NCI-H2029 (cell line): ENCODE data around the gene IGFL2.
"Not testable (repeated sequence)": the region's sequence is repeated elsewhere in the genome, so short reads cannot be mapped to it uniquely, and the experiment has no call there.

Source experiments
- DNase-seq: peaks from one replicate; lab custom pipeline; 2025; lab: John Stamatoyannopoulos, UW

IGFL2 gene

DNA sequence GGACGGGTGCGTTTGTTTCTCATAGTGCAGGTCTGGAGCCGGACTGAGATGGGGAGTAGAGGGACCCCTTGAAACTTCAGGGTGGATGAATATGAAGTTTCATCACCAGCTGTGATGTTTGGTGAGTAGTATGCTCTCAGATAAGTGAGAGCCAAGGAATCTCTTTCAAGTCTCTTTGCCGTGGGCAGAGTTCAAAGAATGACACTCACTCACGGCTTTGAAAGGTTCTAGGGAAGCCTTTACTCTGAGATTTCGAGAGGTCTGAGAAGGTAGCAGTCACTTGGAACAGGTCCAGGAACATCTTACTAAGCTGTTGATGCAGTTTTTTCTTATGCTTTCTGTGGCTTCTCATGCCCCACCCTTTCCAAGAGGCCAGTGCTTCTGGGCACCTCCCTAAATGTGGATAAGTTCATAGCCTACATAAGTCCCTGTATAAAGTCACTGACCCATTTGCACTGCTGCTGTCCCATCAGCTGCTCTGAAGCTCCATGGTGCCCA, at the start of gene IGFL2:
Gene IGFL2, plus strand, starts transcription at position 448 of the 498 bp plus-strand sequence. Its CDS starts 41 bp downstream, at position 489.
- no peak for DNase-seq

DNA sequence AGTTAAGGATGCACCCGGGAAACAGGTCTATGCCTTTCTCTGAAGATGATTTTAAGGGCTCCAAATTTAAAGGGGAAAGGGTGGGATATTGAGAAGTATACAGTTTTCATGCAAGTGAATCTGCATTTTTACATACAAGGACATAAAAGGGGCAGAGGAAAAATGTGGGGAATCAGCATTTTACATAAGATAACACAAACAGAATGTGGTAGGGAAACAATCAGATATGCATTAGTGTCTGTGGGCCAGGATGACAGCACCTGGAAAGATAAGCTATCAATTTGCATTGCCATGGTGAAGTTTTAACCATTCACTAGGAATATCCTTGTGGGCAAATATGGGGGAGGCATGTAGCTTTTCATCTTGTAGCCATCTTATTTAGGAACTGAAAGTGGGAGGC, 47.7 kb upstream of the IGFL2 start:
- DNase-seq = no peak

DNA sequence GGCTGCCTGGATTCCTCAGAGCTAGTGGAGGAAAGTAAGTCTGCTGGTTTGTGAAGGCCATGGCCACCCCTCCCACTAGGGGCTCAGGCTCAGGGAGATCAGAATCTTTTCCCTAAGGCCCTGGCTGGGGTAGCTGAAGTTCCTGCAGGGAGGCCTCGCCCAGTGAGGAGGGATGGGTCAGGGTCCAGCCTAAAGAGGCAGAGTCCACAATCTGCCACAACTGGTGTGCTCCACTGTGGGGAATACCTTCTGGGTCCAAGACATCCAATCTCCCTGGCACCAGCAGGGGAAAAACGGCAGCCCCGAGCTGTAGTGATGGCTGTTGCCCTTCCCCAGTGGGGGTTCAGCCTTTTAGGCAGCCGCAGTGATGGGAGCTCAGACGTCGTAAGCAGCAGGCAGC, 46.7 kb upstream of the IGFL2 start:
- DNase-seq = no peak

DNA sequence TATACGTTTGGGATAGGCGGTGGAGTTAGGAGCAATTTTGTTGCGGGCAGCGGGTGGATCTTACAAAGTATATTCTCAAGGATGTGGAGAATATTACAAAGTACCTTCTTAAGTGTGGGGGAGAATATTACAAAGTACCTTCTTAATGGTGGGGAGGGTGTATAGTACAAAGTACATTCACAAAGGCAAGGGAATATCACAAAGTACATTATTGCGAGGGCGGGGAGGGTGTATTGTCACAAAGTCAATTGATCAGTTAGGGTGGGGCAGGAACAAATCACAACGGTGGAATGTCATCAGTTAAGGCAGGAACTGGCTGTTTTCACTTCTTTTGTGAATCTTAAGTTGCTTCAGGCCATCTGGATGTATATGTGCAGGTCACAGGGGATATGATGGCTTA, 45.7 kb upstream of the IGFL2 start:
- not testable (repeated sequence) for DNase-seq

DNA sequence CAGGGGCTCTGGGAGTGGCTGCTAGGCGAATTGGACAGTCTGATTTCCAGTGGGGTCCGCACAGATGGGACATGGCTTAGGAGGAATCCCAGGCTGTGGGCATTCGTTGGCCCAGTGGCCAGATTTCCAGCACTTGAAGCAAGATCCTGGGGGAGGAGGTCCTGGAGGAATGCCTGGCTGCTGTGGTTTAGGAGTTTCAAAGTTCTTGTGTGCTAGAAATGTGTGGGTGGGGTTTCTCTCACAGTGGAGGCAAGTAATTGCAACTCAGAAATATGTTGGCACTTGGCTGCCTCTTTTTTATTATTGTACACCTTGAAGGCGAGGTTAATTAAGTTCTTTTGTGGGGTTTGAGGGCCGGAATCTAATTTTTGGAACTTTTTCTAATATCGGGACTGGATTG, 40.7 kb upstream of the IGFL2 start:
- DNase-seq = no peak

DNA sequence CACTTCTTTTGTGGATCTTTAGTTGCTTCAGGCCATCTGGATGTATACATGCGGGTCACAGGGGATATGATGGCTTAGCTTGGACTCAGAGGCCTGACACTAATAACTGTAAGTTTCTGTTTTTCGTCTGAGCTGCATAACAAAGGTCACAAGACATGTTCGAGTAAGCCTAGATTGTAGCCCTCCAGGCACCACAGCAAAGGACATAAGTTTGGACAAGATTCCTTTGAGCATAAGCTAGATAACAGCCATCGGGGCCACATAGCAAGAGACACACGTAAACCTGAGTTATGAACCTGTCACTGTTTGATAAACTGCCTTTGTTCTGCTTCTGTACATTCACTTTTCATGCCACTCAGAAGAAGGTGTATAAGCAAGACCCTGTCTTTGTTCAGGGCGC, 38.2 kb upstream of the IGFL2 start:
- no peak for DNase-seq

DNA sequence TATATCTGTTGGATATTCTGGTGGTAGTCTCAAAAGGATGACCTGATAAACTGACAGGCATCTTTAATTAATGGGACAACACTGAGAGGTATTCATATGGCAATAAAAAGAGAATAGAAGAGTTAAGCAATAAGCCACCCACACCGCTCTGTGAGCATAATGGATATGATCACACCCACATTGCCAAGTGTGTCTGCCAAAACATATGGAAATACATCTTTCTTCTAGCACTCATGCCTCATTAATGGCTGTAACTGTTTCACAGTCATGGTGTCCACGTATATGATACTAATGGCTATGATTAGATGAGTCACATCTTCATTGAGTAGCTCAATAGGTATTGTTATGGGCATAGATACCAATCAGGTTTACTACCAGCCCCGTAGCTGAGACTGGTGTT, 36.7 kb upstream of the IGFL2 start:
- DNase-seq = no peak

DNA sequence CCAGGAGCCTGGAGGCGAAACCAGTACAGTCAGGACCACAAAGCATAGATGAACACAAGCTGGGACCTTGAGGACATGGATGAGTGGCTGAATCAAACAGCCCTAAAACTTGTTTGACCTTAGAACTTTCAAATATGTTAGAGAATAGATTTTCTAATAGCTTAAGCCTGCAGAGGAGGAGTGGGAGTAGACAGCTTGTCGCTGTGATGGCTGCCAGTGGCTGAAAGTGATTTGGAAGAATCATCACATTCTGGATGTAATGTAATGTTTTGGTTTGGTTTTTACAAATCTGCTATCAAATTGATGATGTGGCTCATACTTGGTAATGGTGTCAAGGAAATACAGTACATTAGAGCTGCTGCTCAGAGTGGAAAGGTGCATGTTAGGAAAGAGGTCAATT, 35.5 kb upstream of the IGFL2 start:
- no peak for DNase-seq

DNA sequence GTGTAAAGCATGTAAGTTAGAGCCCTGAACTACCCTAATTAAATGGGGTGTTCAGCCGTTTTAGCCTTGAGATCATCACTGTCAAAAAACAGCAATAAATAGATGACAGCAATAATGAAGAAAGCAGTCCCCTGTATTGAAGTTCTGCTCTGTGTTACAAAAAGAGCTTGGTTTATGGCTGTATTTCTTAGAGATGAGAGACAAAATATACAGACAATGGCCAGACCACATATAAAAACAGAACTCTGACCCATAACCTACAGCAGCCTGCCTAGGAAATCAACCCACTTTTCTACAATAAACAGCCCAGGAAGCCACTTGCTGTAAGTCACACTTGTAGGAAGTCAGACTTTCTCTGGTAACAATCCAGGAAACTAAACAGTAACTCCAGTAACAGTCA, 34.3 kb upstream of the IGFL2 start:
- no peak for DNase-seq

DNA sequence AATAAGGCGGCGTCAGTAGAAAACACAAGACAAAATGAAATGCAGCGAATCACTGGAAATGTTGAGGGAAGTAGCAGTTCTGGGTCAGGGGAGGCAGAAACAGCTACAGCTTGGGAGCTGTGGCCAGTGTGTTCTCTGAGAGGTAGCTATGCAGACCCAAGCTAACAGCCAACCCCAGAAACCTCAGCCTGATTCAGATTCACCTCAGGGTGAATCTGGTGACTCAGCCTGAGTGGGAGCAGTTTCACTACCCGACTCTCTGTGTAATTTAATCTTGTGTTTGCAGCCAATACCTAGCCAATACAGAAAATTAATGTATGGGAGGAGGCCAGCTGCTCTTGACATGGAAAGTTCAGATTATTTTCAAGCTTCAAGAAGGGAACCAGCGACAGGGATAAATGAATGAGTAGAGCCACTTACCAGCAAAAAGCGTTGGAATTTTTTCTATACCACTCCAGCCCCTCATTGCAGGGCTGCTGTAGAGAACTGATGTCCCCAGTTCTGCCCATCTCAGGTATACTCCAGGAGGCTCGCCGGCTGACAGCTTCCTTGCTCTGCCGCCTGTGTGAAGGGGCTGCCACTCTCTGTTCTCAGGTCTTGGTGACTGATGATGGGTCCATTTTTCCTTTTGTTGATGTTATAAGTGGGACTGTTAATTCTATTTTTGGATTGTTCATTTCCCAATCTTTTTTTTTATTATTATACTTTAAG, 32.5 kb upstream of the IGFL2 start:
- no peak for DNase-seq

DNA sequence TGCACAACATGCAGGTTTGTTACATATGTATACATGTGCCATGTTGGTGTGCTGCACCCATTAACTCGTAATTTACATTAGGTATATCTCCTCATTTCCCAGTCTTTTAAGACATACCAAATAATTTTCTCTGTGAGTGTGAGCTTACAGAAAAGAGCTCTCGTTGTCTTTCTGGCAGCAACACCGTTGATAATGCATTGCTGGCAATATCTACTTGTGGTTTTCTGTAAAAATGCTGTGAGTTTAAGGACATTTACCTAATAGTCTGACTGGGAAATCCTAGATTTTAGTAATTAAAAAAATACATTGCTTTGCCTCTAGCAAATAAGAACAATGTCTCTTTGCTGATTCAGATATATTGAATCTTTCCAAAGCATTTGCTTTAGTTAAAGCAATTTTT, 31.9 kb upstream of the IGFL2 start:
- no peak for DNase-seq

DNA sequence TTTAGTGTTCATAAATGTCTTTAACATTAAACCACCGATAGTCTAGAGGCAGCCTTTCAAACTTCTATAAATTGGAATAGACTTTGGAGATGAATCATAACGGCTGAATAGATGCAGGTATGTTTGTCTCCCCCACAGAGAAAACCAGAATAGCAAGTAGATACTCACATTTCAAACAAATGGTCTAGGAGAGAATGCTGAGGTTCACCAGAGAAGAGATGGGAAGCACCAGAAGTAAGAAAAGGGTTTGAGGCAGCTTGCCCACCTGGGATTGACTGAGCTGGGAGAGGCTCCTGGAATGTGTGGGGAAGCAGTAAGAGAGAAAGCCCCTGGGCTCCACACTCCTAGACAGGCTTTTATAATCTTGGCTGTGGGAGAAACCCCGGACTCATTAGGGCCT, 29.9 kb upstream of the IGFL2 start:
- DNase-seq = no peak

DNA sequence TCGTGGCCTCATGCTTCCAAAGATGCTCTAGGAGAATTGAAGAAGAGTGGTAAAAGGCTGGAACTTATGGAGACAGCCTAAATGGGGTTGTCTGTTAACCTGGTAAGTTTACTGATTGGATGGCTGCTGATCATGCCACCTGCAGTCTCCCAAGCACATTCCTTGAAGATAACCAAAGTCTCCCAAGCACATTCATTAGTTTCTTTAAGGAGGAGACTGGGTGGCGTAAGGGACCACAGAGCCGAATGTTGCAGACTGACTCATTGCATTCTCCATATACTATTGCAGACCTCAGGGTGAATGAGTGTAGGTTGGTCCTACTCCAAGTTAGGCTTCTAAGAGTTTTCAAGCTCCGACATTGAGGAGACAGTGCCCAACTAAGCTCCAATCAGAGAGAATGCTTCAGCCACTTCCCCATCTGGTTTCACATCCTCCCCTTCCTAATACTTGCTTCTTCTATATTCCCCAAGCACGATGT, 23.4 kb upstream of the IGFL2 start, which contains the start of gene IGFL3:
Gene IGFL3, minus strand, starts transcription at position 51 of the 478 bp plus-strand sequence. Its CDS starts 39 bp downstream, at position 12.
- DNase-seq = no peak

DNA sequence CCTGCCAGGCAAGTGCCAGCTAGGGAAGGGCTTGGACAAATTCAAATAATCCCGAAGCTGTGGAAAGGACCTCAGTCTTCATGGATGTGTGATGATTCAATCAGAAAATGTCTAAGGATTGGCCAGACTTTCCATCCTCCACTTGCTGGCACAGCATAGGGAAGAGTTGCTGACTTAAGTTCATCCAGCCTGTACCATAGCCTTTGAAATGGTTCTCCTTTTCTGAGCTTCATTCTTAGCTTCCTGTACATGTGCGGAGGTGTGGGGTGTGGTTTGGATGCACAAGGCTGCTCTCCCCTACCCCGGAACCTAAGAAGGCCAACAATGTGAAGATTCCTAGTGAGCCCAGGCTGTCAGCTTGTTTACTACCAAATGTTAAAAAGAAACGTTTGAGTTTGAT, 22.6 kb upstream of the IGFL2 start:
- no peak for DNase-seq

DNA sequence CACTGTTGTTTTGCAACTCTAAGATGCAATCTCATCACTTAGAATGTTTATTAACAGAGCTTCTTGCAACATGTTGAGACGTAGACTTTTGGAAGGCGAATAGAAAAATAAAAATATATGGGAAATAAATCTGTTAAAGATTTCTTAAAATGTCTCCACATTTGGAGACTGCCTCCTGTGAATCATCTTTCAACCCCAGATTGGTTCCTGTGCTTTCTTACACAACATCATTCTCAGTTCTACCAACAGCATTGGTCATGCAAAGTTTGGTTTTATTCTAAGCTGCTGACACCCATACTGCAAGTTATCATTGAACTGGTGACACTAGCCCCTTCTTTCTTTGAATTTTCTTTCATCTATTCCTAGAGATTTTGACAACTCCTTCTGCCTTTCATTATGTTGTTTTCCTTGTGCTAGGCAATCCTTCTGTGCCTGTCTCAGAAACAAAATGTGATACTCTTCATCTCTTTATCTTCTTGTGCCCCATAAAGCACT, 21.9 kb upstream of the IGFL2 start:
- no peak for DNase-seq

DNA sequence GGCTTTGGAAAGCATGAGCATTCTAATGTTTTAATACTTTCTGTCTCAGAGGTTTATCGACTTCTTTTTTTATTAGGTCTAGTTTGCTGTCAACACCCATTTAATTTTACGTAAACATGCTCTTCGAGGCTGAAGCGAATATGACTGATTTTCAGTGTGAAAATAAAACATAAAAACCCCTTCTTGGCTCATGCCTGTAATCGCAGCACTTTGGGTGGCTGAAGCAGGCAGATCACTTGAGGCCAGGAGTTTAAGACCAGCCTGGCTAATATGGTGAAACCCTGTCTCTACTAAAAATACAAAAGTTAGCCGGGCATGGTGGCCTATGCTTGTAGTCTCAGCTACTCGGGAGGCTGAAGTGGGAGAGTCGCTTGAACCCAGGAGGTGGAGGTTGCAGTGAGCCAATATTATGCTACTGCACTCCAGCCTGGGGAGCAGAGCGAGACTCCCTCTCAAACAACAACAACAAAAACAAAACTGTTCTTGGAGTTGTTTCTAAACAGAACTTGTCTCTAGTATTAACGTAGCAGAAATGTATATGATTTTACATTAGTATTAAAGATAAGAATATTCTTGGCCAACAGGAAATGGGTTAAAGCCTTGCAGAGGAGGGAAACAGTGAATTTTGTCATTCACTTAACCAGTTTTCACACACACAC, 16.4 kb upstream of the IGFL2 start:
- no peak for DNase-seq

DNA sequence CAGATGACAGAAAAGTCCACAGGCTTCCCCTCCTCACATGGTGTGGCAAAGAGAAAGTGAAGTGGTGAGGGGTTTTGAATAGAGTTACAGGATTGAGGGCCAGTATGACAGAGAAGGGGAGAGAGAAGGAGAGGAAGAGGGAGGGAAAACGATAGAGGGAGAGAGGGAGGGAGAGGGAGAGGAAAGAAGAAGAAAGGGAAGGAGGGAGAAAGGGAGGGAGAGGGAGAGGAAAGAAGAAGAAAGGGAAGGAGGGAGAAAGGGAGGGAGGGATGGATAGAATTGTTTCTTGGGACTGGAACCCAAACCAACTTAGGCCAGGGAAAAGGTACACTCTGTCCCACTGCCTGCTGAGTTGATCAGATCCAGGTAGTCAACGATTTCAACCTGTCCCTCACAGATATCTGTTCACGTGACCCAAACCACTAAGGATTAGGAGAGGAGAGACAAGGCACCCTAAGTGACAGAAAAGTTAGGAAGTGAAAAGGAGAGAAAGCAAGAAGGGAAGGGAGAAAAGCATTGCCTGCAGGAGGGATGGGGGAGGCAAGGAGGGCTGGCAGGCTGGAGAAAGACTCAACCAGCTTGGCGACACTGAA, 15.4 kb upstream of the IGFL2 start:
- no peak for DNase-seq

DNA sequence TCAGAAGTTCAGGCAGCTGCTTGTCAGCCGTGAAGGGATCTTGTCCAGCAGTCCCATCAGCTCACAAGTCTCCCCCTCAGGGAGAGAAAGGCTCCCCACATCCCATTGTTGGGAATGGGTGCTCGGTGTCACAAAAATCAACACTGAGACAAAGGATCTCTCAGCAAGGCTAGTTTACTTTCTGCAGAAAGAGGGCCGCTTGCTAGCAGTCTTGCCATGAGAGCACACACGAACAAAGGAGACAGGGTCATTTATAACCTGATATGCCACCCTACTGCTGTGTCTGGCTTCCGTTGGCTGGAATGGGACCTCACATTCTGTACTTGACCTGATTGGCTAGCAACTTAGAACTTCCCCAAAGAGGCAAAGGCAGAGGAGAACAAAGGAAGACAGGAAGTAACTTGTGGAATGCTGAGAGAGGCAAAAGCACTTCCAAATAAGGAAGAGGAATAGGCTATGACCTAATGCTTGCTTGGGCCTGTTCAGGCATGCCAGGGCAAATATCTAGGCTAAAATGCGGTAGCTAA, 14.9 kb upstream of the IGFL2 start:
- DNase-seq = peak; percentile 92

DNA sequence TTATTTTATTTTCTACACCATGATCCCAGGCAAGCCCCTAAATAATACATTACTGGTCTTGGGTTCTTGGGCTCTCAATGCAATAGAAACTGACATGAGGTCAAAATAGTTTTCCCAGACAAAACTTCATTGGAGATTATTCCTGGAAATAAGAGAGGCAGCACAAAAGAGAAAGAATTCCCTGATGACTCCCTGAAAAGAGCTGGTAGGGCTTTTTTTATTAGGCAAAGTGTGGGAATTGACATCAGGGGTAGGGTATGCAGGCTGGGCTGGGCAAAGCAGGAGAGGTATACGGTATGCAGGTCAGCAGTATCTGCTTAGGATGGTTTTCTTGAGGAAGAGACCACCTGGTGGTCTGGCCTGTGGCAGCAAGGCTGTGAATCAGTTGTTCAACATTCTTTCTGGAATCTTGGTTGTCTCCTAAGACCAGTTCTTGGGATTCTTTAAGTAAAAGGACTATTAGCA, 14.2 kb upstream of the IGFL2 start:
- no peak for DNase-seq

DNA sequence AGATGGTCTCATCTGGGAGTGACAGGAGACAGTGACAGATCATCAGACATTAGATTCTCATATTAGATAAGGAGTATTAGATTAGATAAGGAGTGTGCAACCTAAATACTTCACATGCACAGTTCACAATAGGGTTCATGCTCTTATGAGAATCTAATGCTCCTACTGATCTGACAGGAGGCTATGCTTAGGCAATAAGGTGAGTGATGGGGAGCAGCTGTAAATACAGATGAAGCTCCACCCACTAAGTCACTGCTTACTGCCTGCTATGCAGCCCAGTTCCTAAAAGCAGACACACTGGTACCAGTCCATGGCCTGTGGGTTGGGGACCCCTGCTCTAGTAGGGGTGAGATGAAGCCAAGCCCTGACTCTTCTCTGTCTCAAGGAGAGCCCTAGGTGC, 13.5 kb upstream of the IGFL2 start:
- DNase-seq = no peak

DNA sequence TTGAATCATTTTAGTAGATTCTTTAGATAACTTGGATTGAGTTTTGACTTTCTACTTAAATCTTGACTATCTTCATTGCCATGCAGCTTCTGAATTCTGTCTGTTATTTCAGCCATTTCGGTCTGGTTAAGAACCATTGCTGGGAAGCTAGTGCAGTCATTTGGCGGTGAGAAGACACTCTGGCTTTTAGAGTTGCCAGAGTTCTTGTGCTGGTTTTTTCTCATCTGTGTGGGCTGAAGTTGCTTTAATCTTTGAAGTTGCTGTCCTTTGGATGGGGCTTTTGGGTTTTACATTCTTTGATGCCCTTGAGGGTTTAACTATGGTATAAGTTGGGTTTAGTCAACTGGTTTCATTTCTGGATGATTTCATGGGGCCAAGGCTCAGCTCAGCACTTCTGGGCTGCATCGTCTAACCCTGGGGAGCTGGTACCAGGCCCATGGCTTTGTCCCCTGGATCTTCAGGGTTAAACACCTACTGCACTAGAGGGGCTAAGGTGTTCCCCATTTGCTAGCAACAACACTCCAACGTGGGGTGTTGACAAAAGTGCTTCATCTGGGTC, 10.0 kb upstream of the IGFL2 start:
- DNase-seq = no peak

DNA sequence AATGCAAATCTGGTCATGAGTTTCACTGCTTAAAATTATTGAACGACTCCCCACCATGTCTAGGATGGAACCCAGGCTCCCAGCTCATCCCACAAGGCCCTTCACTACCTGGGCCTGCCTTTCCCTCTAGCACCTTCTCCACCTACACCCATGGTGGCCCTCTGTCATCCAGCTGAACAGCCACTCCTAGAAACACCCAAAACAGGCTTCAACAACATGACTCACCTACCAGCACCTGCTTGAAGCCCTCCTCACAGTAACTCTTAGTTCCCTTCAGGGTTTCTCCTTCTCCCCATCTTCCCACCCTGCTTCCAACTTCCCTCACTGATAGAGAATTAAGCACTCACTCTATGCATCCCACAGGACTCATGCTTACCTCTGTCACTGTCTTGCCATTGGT, 6.6 kb upstream of the IGFL2 start:
- no peak for DNase-seq
